ENCODE measurements around the gene RPL29. TPM values are rescaled to one million over a fixed set of nuclear protein-coding genes. Genes with fewer than 3 reads are reported as not detected.

RPL29 gene
- total RNA-seq, 1 experiment from 2014 or later = 995 TPM

GRCh38 chr3:51982352-51982837, 13.3 kb downstream of the RPL29 start:
- POLR2A ChIA-PET = interaction anchor here (0.5 to 2.1 kb wide), 12 partner anchors 8 to 455 kb away, joined by 3 to 30 read pairs (median 10); partner anchors contain the start of genes ABHD14A, ABHD14B, DUSP7 and PARP3
- peaks cover 46% of the 10 kb centered on the region for H3K4me1 ChIP-seq
- TF ChIP-seq CTCF (IDR thresholded peaks at IDR 0.05; ENCODE audit: insufficient read depth in 1 of 2, low read depth in 1 of 2, low read length in 1 of 2, severe bottlenecking in 1 of 2, unreplicated experiment in 1 of 2) = peak; percentile 79 to 94
- intact Hi-C loops (cut with micrococcal nuclease; ENCODE audit: unreplicated experiment) = loop anchor here (1.0 to 2.0 kb wide), 2 partner anchors 8 to 14 kb away; partner anchors contain the start of gene ABHD14B
- H3K27me3 ChIP-seq (replicated peaks; ENCODE audit: control insufficient read depth, insufficient read depth, low read length) = no peaks in the 10 kb centered on the region
- TSS peak; percentile 78 for BruUV-seq (replicated peaks)
- H3K4me3 ChIP-seq (ENCODE audit: low read depth, low read length) = peak overlapping the region; percentile 46
- H3K36me3 Mint-ChIP-seq (ENCODE audit: insufficient read depth, unreplicated experiment) = peaks cover 16% of the 10 kb centered on the region
- peak overlapping the region; percentile 99 for H3K4me3 Mint-ChIP-seq (ENCODE audit: unreplicated experiment)
- H3K4me1 Mint-ChIP-seq (ENCODE audit: low read depth, unreplicated experiment) = peaks cover 14% of the 10 kb centered on the region
- peak overlapping the region; percentile 86 for H3K27ac Mint-ChIP-seq (ENCODE audit: unreplicated experiment)
- H3K9me3 ChIP-seq = no peaks in the 10 kb centered on the region
- peaks cover 3% of the 10 kb centered on the region for H3K36me3 ChIP-seq (ENCODE audit: control insufficient read depth, insufficient read depth, low read length)
- no peaks in the 10 kb centered on the region for H3K27me3 Mint-ChIP-seq (ENCODE audit: insufficient read depth, unreplicated experiment)
- CTCF ChIA-PET = interaction anchor here (0.7 to 2.2 kb wide), 15 partner anchors 9 to 483 kb away, joined by 3 to 51 read pairs (median 4); partner anchors contain the start of genes ABHD14A, ABHD14B, DCAF1 and PARP3
- DNase-seq = peak; percentile 88 to 93
- H3K9me3 Mint-ChIP-seq (ENCODE audit: unreplicated experiment) = no peaks in the 10 kb centered on the region

GRCh38 chr3:51980253-51980652, 15.4 kb downstream of the RPL29 start:
- Mint-ChIP-seq H3K4me3 (ENCODE audit: unreplicated experiment) (no peak overlapping the region), H3K27me3 (ENCODE audit: insufficient read depth, unreplicated experiment) (no peaks in the 10 kb centered on the region), H3K9me3 (ENCODE audit: unreplicated experiment) (no peaks in the 10 kb centered on the region), H3K4me1 (ENCODE audit: low read depth, unreplicated experiment) (peaks cover 5% of the 10 kb centered on the region), H3K36me3 (ENCODE audit: insufficient read depth, unreplicated experiment) (peaks cover 21% of the 10 kb centered on the region), H3K27ac (ENCODE audit: unreplicated experiment) (no peak overlapping the region)
- Histone ChIP-seq H3K27me3 (replicated peaks; ENCODE audit: control insufficient read depth, insufficient read depth, low read length) (no peaks in the 10 kb centered on the region), H3K9me3 (no peaks in the 10 kb centered on the region), H3K36me3 (ENCODE audit: control insufficient read depth, insufficient read depth, low read length) (peaks cover under 1% of the 10 kb centered on the region), H3K4me3 (ENCODE audit: low read depth, low read length) (no peak overlapping the region), H3K4me1 (peaks cover 31% of the 10 kb centered on the region)
- no TSS peak for BruUV-seq (replicated peaks)
- no peak for TF ChIP-seq CTCF (IDR thresholded peaks at IDR 0.05; ENCODE audit: insufficient read depth in 1 of 2, low read depth in 1 of 2, low read length in 1 of 2, severe bottlenecking in 1 of 2, unreplicated experiment in 1 of 2)
- no peak for DNase-seq
- CTCF ChIA-PET = interaction anchor here (1.6 kb wide), 1 partner anchor 39 kb away, joined by 3 read pairs; the partner anchor contains the start of gene RRP9
- intact Hi-C loops (cut with micrococcal nuclease; ENCODE audit: unreplicated experiment) = no loop called here
- POLR2A ChIA-PET = no interaction called here

- H3K4me1 Mint-ChIP-seq (ENCODE audit: low read depth, unreplicated experiment) = peaks cover 7% of the 10 kb centered on the region
- no peaks in the 10 kb centered on the region for H3K36me3 ChIP-seq (ENCODE audit: control insufficient read depth, insufficient read depth, low read length)
- H3K27me3 ChIP-seq (replicated peaks; ENCODE audit: control insufficient read depth, insufficient read depth, low read length) = no peaks in the 10 kb centered on the region
- H3K9me3 ChIP-seq = no peaks in the 10 kb centered on the region
- H3K9me3 Mint-ChIP-seq (ENCODE audit: unreplicated experiment) = no peaks in the 10 kb centered on the region
- peaks cover 24% of the 10 kb centered on the region for H3K4me1 ChIP-seq
- no peak overlapping the region for H3K27ac Mint-ChIP-seq (ENCODE audit: unreplicated experiment)
- ChIA-PET CTCF (no interaction called here), POLR2A (no interaction called here)
- no peaks in the 10 kb centered on the region for H3K27me3 Mint-ChIP-seq (ENCODE audit: insufficient read depth, unreplicated experiment)
- intact Hi-C loops (cut with micrococcal nuclease; ENCODE audit: unreplicated experiment) = no loop called here
- no peak overlapping the region for H3K4me3 ChIP-seq (ENCODE audit: low read depth, low read length)
- no peak for DNase-seq
- BruUV-seq (replicated peaks) = no TSS peak
- no peak for TF ChIP-seq CTCF (IDR thresholded peaks at IDR 0.05; ENCODE audit: insufficient read depth in 1 of 2, low read depth in 1 of 2, low read length in 1 of 2, severe bottlenecking in 1 of 2, unreplicated experiment in 1 of 2)
- H3K4me3 Mint-ChIP-seq (ENCODE audit: unreplicated experiment) = no peak overlapping the region
- H3K36me3 Mint-ChIP-seq (ENCODE audit: insufficient read depth, unreplicated experiment) = peaks cover 27% of the 10 kb centered on the region
These were observed 17.6 kb downstream of the RPL29 start for GRCh38 chr3:51978143-51978502.
